Tibial artery (tissue), 4 donors: ENCODE measurements around the gene PPP1CC.

Experiments
- DNase-seq, 2 donors: peaks; one replicate each; pipeline ENCODE4 v3.0.0-alpha.2; 2019
- H3K27ac ChIP-seq, 2 donors: fragments of 200-600 bp; sonication (generic) in 1 of 2; 1 replicate in 1 of 2; 2 replicates in 1 of 2; pipeline ENCODE4 v1.5.1; 2018 to 2019; ENCODE audit warnings: mild to moderate bottlenecking in 1 of 2
- H3K27me3 ChIP-seq, 2 donors: fragments of 200-600 bp; sonication (generic) in 1 of 2; one replicate each; pipeline versions ENCODE4 v1.5.1 to v1.6.0; 2016 to 2019
- H3K36me3 ChIP-seq, 3 donors: fragments of 200-600 bp; sonication (generic) in 2 of 3; one replicate each; pipeline ENCODE4 v1.5.1; 2016 to 2019; ENCODE audit warnings: mild to moderate bottlenecking in 2 of 3
- H3K4me1 ChIP-seq, 4 donors: fragments of 200-600 bp; sonication (generic) in 2 of 4; 1 replicate in 3 of 4; 2 replicates in 1 of 4; pipeline ENCODE4 v1.5.1; 2016 to 2019
- H3K4me3 ChIP-seq, 2 donors: fragments of 200-600 bp; sonication (generic) in 1 of 2; 1 replicate in 1 of 2; 2 replicates in 1 of 2; pipeline ENCODE4 v1.5.1; 2018 to 2019; ENCODE audit warnings: mild to moderate bottlenecking in 2 of 2
- H3K9me3 ChIP-seq, 3 donors: fragments of 200-600 bp; sonication (generic) in 1 of 3; one replicate each; pipeline ENCODE4 v1.5.1; 2016 to 2019
- intact Hi-C: fragments of 100-400 bp; cut with DNase I; formaldehyde crosslinking; loops from one replicate; pipeline ENCODE4 v1.15.0; 2023; ENCODE audit warnings: low total_unique reads
- TF ChIP-seq, protein P1 (sequence below), 2 experiments: fragments of 200-600 bp in 1 of 2; fragments of 450-650 bp in 1 of 2; IDR thresholded peaks; one replicate each; pipeline ENCODE4 v1.5.1; 2017 to 2019; ENCODE audit warnings: antibody characterized with exemption in 2 of 2, mild to moderate bottlenecking in 1 of 2, moderate library complexity in 1 of 2

PPP1CC gene

DNA sequence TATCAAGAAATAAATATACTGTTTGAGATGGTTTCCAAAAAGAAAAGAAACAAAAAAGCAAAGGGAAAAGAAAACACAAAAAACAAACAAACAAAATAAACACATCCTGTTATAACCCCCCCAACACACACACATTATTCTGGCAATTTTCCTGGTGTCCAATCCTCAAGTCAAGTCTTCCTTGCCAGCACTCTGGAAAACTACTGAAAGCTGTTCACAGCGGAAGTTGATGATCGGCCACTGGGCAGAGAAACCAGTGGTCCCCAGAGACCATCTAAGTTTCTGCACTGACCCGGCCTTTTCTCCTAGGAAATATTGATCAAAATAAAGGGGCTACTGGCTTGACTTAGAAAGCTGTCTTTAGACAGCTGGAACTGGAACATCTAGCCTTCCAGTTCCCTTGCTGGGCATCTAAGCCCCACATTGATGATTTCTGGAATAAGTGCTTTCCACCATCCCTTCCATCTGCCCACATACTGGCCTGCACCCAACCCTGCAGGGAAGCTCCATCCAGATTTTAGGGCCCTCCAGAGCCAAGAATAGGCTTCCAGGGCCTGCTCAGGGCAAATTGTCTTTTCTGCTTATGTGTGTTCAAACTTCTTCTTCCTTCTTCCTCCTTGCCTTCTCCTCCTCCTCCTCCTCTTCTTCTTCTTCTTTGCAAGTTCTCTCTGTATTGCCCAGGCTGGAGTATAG lies 11.6 kb upstream of the PPP1CC start:
- TF ChIP-seq, protein P1, sequence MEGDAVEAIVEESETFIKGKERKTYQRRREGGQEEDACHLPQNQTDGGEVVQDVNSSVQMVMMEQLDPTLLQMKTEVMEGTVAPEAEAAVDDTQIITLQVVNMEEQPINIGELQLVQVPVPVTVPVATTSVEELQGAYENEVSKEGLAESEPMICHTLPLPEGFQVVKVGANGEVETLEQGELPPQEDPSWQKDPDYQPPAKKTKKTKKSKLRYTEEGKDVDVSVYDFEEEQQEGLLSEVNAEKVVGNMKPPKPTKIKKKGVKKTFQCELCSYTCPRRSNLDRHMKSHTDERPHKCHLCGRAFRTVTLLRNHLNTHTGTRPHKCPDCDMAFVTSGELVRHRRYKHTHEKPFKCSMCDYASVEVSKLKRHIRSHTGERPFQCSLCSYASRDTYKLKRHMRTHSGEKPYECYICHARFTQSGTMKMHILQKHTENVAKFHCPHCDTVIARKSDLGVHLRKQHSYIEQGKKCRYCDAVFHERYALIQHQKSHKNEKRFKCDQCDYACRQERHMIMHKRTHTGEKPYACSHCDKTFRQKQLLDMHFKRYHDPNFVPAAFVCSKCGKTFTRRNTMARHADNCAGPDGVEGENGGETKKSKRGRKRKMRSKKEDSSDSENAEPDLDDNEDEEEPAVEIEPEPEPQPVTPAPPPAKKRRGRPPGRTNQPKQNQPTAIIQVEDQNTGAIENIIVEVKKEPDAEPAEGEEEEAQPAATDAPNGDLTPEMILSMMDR (IDR thresholded peaks at IDR 0.05): no peak
- intact Hi-C loops: no loop called here
- H3K9me3 ChIP-seq: no peaks in the 10 kb centered on the region
- no peaks in the 10 kb centered on the region for H3K27me3 ChIP-seq
- no peaks in the 10 kb centered on the region for H3K36me3 ChIP-seq
- H3K4me1 ChIP-seq: peaks cover 0 to 12% (median 0%) of the 10 kb centered on the region in 4 donors
- DNase-seq: no peak
- peak overlapping the region in 1 of 2 donors; percentile 52 for H3K27ac ChIP-seq
- H3K4me3 ChIP-seq: no peak overlapping the region

- Histone ChIP-seq H3K4me3 (no peak overlapping the region), H3K27me3 (no peaks in the 10 kb centered on the region), H3K36me3 (no peaks in the 10 kb centered on the region), H3K27ac (peak overlapping the region; percentile 14 to 37), H3K4me1 (peaks cover 0 to 12% (median 0%) of the 10 kb centered on the region in 4 donors), H3K9me3 (no peaks in the 10 kb centered on the region)
- intact Hi-C loops: no loop called here
- peak in 1 of 2 donors; percentile 33 for DNase-seq
- TF ChIP-seq, protein P1 (IDR thresholded peaks at IDR 0.05): no peak
Measured at GRCh38 chr12:110750784-110751461, 8.2 kb upstream of the PPP1CC start.

GRCh38 chr12:110746550-110746949 lies 3.9 kb upstream of the PPP1CC start:
- Histone ChIP-seq H3K4me3 (no peak overlapping the region), H3K36me3 (no peaks in the 10 kb centered on the region), H3K4me1 (peaks cover 0 to 18% (median 8%) of the 10 kb centered on the region in 4 donors), H3K27me3 (no peaks in the 10 kb centered on the region), H3K9me3 (no peaks in the 10 kb centered on the region), H3K27ac (no peak overlapping the region)
- TF ChIP-seq, protein P1 (IDR thresholded peaks at IDR 0.05): no peak
- DNase-seq: no peak
- intact Hi-C loops: no loop called here

GRCh38 chr12:110745542-110746284 lies 3.0 kb upstream of the PPP1CC start:
- H3K27ac ChIP-seq: peak overlapping the region in 1 of 2 donors; percentile 22
- intact Hi-C loops: no loop called here
- TF ChIP-seq, protein P1 (IDR thresholded peaks at IDR 0.05): no peak
- H3K9me3 ChIP-seq: no peaks in the 10 kb centered on the region
- no peaks in the 10 kb centered on the region for H3K27me3 ChIP-seq
- H3K36me3 ChIP-seq: no peaks in the 10 kb centered on the region
- H3K4me3 ChIP-seq: no peak overlapping the region
- no peak for DNase-seq
- H3K4me1 ChIP-seq: peaks cover 0 to 26% (median 14%) of the 10 kb centered on the region in 4 donors

GRCh38 chr12:110744601-110745264 lies 2.0 kb upstream of the PPP1CC start:
- no peaks in the 10 kb centered on the region for H3K9me3 ChIP-seq
- intact Hi-C loops: loop anchor here (5.0 kb wide), 1 partner anchor 143 kb away; no protein-coding TSS in a partner anchor
- no peak overlapping the region for H3K27ac ChIP-seq
- no peak overlapping the region for H3K4me3 ChIP-seq
- H3K27me3 ChIP-seq: no peaks in the 10 kb centered on the region
- TF ChIP-seq, protein P1 (IDR thresholded peaks at IDR 0.05): no peak
- no peak for DNase-seq
- H3K4me1 ChIP-seq: peaks cover 0 to 35% (median 19%) of the 10 kb centered on the region in 4 donors
- H3K36me3 ChIP-seq: no peaks in the 10 kb centered on the region
